ENCODE measurements around the gene NIN. TPM values are rescaled to one million over a fixed set of nuclear protein-coding genes. Genes with fewer than 3 reads are reported as not detected.
A peak's percentile ranks its signal among the peaks of the same experiment; 100 is the strongest.
"Not testable (repeated sequence)": the region's sequence is repeated elsewhere in the genome, so short reads cannot be mapped to it uniquely, and the experiment has no call there.

The NIN gene
- total RNA-seq, 1 experiment from 2014 or later = 26.6 TPM

GRCh38 chr14:50821510-50822464, 9.2 kb downstream of the NIN start:
- CTCF ChIA-PET = interaction anchor here (0.6 kb wide), 1 partner anchor 61 kb away, joined by 6 read pairs; no protein-coding TSS in a partner anchor
- Mint-ChIP-seq H3K4me3 (ENCODE audit: low read depth, unreplicated experiment) (no peak overlapping the region), H3K27me3 (ENCODE audit: unreplicated experiment) (no peaks in the 10 kb centered on the region), H3K27ac (ENCODE audit: unreplicated experiment) (no peak overlapping the region), H3K36me3 (ENCODE audit: insufficient read depth, unreplicated experiment) (no peaks in the 10 kb centered on the region), H3K9me3 (ENCODE audit: low read depth, unreplicated experiment) (no peaks in the 10 kb centered on the region), H3K4me1 (ENCODE audit: low read depth, unreplicated experiment) (no peaks in the 10 kb centered on the region)
- no peak for DNase-seq
- intact Hi-C loops (cut with micrococcal nuclease; ENCODE audit: unreplicated experiment) = no loop called here
- TF ChIP-seq, protein P1, sequence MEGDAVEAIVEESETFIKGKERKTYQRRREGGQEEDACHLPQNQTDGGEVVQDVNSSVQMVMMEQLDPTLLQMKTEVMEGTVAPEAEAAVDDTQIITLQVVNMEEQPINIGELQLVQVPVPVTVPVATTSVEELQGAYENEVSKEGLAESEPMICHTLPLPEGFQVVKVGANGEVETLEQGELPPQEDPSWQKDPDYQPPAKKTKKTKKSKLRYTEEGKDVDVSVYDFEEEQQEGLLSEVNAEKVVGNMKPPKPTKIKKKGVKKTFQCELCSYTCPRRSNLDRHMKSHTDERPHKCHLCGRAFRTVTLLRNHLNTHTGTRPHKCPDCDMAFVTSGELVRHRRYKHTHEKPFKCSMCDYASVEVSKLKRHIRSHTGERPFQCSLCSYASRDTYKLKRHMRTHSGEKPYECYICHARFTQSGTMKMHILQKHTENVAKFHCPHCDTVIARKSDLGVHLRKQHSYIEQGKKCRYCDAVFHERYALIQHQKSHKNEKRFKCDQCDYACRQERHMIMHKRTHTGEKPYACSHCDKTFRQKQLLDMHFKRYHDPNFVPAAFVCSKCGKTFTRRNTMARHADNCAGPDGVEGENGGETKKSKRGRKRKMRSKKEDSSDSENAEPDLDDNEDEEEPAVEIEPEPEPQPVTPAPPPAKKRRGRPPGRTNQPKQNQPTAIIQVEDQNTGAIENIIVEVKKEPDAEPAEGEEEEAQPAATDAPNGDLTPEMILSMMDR (IDR thresholded peaks at IDR 0.05; ENCODE audit: unreplicated experiment) = no peak
- no TSS peak for BruUV-seq (replicated peaks)

DNA sequence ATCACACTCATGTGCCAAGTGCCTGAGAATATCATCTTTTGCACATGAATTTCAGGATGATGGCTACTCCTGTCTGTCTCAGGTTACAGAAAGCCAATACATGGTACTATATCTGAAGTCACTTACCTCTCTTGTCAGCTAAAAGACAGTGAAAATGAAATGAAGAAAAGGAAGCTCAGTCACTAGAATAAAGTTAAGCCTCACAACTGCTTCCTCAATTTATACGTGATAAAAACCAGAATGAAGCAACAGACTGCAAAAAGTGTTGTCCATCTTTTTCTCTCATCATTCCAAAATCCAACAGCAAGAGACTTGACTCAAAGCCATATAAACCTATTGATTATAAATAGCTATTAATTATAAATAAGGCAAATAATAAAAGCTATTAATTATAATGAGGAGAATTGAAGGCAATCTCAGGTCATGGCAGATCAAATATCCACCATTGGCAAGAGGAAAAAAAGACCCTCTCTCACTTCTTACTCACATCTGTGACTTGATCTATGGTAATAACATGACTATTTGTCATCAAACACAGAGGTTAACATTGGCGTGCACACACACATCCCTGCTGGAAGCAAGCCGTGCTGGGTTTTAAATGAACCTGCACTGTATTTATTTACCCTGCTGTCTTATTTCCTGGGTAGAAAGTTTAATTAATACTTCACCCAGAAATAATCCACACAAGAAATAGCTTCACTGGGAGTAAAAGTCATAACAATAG, 10.0 kb downstream of the NIN start:
- Mint-ChIP-seq H3K27ac (ENCODE audit: unreplicated experiment) (no peak overlapping the region), H3K36me3 (ENCODE audit: insufficient read depth, unreplicated experiment) (no peaks in the 10 kb centered on the region), H3K4me3 (ENCODE audit: low read depth, unreplicated experiment) (no peak overlapping the region), H3K27me3 (ENCODE audit: unreplicated experiment) (no peaks in the 10 kb centered on the region), H3K4me1 (ENCODE audit: low read depth, unreplicated experiment) (no peaks in the 10 kb centered on the region), H3K9me3 (ENCODE audit: low read depth, unreplicated experiment) (no peaks in the 10 kb centered on the region)
- intact Hi-C loops (cut with micrococcal nuclease; ENCODE audit: unreplicated experiment) = no loop called here
- BruUV-seq (replicated peaks) = no TSS peak
- no peak for DNase-seq
- TF ChIP-seq, protein P1 (IDR thresholded peaks at IDR 0.05; ENCODE audit: unreplicated experiment) = no peak
- CTCF ChIA-PET = no interaction called here

GRCh38 chr14:50819303-50819702, 11.7 kb downstream of the NIN start:
- H3K27ac Mint-ChIP-seq (ENCODE audit: unreplicated experiment); H3K27me3 Mint-ChIP-seq (ENCODE audit: unreplicated experiment); H3K36me3 Mint-ChIP-seq (ENCODE audit: insufficient read depth, unreplicated experiment); H3K4me3 Mint-ChIP-seq (ENCODE audit: low read depth, unreplicated experiment); H3K4me1 Mint-ChIP-seq (ENCODE audit: low read depth, unreplicated experiment); intact Hi-C loops (cut with micrococcal nuclease; ENCODE audit: unreplicated experiment); H3K9me3 Mint-ChIP-seq (ENCODE audit: low read depth, unreplicated experiment); BruUV-seq (replicated peaks); DNase-seq: not testable (repeated sequence)
- CTCF ChIA-PET = interaction anchor here (0.6 kb wide), 1 partner anchor 8 kb away, joined by 5 read pairs; no protein-coding TSS in a partner anchor

DNA sequence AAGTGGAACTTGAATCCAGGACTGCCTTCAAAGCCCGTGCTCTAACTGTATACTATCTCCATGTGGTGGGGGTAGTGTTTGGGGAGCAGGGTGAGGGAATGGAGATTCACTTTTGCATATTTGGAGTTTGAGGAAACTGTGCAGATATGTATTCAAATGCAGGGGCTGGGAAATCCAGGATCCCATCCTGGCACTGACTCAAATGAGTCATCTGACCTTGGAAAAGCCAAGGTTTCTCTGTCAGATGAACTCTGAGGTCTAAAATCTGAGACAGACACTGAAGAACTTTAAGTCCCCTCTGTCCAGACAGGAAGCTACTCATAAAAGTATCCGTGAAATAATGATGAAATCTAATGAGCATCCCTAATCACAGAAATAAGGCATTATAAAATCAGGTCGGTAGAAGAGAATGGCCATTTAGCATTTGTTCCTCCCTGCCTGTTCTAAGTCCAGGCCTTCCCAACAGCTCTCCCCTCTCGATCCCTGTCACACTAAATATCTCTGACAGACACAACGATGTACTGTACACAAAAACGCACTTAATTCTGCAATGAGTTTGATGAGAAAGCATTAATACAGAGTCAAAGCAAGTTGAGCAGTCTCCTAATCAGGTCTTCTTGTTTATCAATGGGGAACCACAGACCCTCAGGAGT, 14.4 kb downstream of the NIN start:
- Mint-ChIP-seq H3K4me3 (ENCODE audit: low read depth, unreplicated experiment) (no peak overlapping the region), H3K27ac (ENCODE audit: unreplicated experiment) (no peak overlapping the region), H3K9me3 (ENCODE audit: low read depth, unreplicated experiment) (no peaks in the 10 kb centered on the region), H3K4me1 (ENCODE audit: low read depth, unreplicated experiment) (no peaks in the 10 kb centered on the region), H3K27me3 (ENCODE audit: unreplicated experiment) (no peaks in the 10 kb centered on the region), H3K36me3 (ENCODE audit: insufficient read depth, unreplicated experiment) (no peaks in the 10 kb centered on the region)
- TF ChIP-seq, protein P1 (IDR thresholded peaks at IDR 0.05; ENCODE audit: unreplicated experiment) = no peak
- CTCF ChIA-PET = interaction anchor here (0.6 kb wide), 1 partner anchor 242 kb away, joined by 3 read pairs; no protein-coding TSS in a partner anchor
- intact Hi-C loops (cut with micrococcal nuclease; ENCODE audit: unreplicated experiment) = no loop called here
- DNase-seq = peak; percentile 11
- BruUV-seq (replicated peaks) = no TSS peak

- CTCF ChIA-PET; intact Hi-C loops (cut with micrococcal nuclease; ENCODE audit: unreplicated experiment); DNase-seq; H3K27ac Mint-ChIP-seq (ENCODE audit: unreplicated experiment); H3K9me3 Mint-ChIP-seq (ENCODE audit: low read depth, unreplicated experiment); H3K36me3 Mint-ChIP-seq (ENCODE audit: insufficient read depth, unreplicated experiment); H3K27me3 Mint-ChIP-seq (ENCODE audit: unreplicated experiment); BruUV-seq (replicated peaks); H3K4me3 Mint-ChIP-seq (ENCODE audit: low read depth, unreplicated experiment); H3K4me1 Mint-ChIP-seq (ENCODE audit: low read depth, unreplicated experiment): not testable (repeated sequence)
Measured at GRCh38 chr14:50815526-50815925, 15.4 kb downstream of the NIN start.

- H3K4me3 Mint-ChIP-seq (ENCODE audit: low read depth, unreplicated experiment); H3K27me3 Mint-ChIP-seq (ENCODE audit: unreplicated experiment); H3K9me3 Mint-ChIP-seq (ENCODE audit: low read depth, unreplicated experiment); CTCF ChIA-PET; BruUV-seq (replicated peaks); intact Hi-C loops (cut with micrococcal nuclease; ENCODE audit: unreplicated experiment); H3K27ac Mint-ChIP-seq (ENCODE audit: unreplicated experiment); DNase-seq; H3K36me3 Mint-ChIP-seq (ENCODE audit: insufficient read depth, unreplicated experiment); H3K4me1 Mint-ChIP-seq (ENCODE audit: low read depth, unreplicated experiment): not testable (repeated sequence)
Measured at GRCh38 chr14:50815058-50815457, 15.9 kb downstream of the NIN start.
